ENCODE measurements around the gene IZUMO1. TPM values are rescaled to one million over a fixed set of nuclear protein-coding genes. Genes with fewer than 3 reads are reported as not detected.

Gene IZUMO1
- total and polyA plus RNA-seq, 2 of the 13 experiments (the other 11 are each of a cell fraction or from before 2014, with no cell fraction given) = 0.07 to 0.22 TPM

DNA sequence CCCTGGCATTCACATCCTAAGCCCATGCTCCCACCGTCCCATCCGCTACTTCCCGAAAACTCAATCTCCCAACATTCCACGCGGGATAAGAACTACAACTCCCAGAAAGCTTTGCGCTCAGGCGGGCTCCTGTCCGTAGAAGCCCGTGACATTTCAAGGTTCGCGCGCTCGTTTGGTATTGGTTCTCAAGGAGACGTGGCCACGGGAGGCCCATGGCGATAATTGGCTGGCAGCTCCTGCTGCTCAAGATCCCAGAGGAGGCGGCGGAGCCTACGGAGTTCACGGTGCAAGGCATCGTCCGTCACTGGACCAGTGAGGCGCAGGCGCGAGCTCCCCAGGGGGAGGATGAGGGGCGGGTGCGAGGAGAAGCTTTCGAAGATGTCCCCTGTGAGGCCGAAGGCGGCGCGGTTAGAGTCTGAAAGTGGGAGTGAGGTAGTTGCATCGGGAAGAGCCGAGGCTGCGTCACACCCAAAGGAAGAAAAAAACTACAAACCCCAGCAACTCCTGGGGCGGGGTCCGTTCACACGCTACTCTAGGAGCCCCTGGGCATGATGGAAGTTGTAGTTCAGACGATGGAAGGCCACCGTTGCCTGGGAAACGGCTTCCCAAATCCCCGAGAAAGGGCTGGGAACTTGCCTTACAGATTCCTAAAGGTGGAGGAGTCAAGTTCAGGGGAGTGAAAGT lies 26.0 kb downstream of the IZUMO1 start:
- Histone ChIP-seq H3K9me3 (ENCODE audit: low read length) (no peaks in the 10 kb centered on the region), H3K4me2 (ENCODE audit: low read depth, low read length) (peak overlapping the region; percentile 99), H3K79me2 (ENCODE audit: insufficient read depth, low read length) (no peaks in the 10 kb centered on the region), H3K4me3 (replicated peaks in 1 of 3; ENCODE audit: insufficient read depth in 1 of 3, low read depth in 2 of 3, low read length in 3 of 3) (peak overlapping the region; percentile 68 to 85 (median 76); a peak in 5 of 6 replicates), H4K20me1 (ENCODE audit: insufficient read depth, low read length) (no peaks in the 10 kb centered on the region), H2AFZ (ENCODE audit: low read length) (peak overlapping the region; percentile 22), H3K27me3 (ENCODE audit: control insufficient read depth in 1 of 2, insufficient read depth in 2 of 2, low read length in 2 of 2) (no peaks in the 10 kb centered on the region; a peak in 1 of 5 replicates), H3K36me3 (replicated peaks in 1 of 2; ENCODE audit: control insufficient read depth in 1 of 2, insufficient read depth in 2 of 2, low read length in 2 of 2) (no peaks in the 10 kb centered on the region), H3K4me1 (ENCODE audit: insufficient read depth, low read length) (peaks cover 61% of the 10 kb centered on the region), H3K9ac (ENCODE audit: insufficient read depth, low read depth, low read length) (peak overlapping the region; percentile 81), H3K27ac (ENCODE audit: extremely low read length, insufficient read depth, low read length) (peak overlapping the region; percentile 74)
- DNase-seq (ENCODE audit: low spot score) = peak; percentile 98
- in situ Hi-C loops (cut with HindIII; ENCODE audit: extremely low pct_ligation_motif_present, low pct_unique_long_range_greater_than_20kb) (no loop called here), intact Hi-C loops (cut with micrococcal nuclease; ENCODE audit: unreplicated experiment) (no loop called here)
- peak; percentile 83 for ATAC-seq
- CTCF ChIA-PET (ENCODE audit: low intra/inter-chr PET ratio, low total read pairs) = no interaction called here
- under 1% methylated on average over 29 of the region's 42 CpGs for WGBS (ENCODE audit: low lambda C conversion rate)
- POLR2A ChIA-PET = interaction anchor here (0.7 to 1.4 kb wide), 10 partner anchors 9 to 151 kb away, joined by 3 to 13 read pairs (median 5); partner anchors contain the start of genes CA11, FUT2, PPP1R15A and RPL18
- peak; percentile 99 for FAIRE-seq
- no TSS peak for BruUV-seq (replicated peaks)
- TF ChIP-seq SALL2 (CRISPR knock-in tag; IDR thresholded peaks at IDR 0.05) (no peak), ZNF597 (CRISPR knock-in tag; IDR thresholded peaks at IDR 0.05) (no peak), ZNF136 (CRISPR knock-in tag; IDR thresholded peaks at IDR 0.05; ENCODE audit: low read depth) (0 out of 2 replicates have a peak, but pooled peaks have one; percentile 59), IRF2 (CRISPR knock-in tag; IDR thresholded peaks at IDR 0.05) (peak; percentile 72; the same call in 1 of the 2 replicates), ZNF556 (CRISPR knock-in tag; IDR thresholded peaks at IDR 0.05; ENCODE audit: borderline replicate concordance) (peak; percentile 37; the same call in 1 of the 2 replicates), ZNF20 (CRISPR knock-in tag; IDR thresholded peaks at IDR 0.05) (no peak), ETV6 (CRISPR knock-in tag; conservative IDR thresholded peaks at IDR 0.05) (no peak), SRSF9 (IDR thresholded peaks at IDR 0.05; ENCODE audit: borderline replicate concordance, insufficient read depth, low read depth, low read length, poor library complexity, severe bottlenecking) (no peak), GABPA (IDR thresholded peaks at IDR 0.05; ENCODE audit: low read depth, low read length) (no peak), GABPA (CRISPR knock-in tag; IDR thresholded peaks at IDR 0.05; ENCODE audit: low read depth) (peak; percentile 78), ZBTB42 (CRISPR knock-in tag; IDR thresholded peaks at IDR 0.05) (no peak), REXO4 (CRISPR knock-in tag; IDR thresholded peaks at IDR 0.05; ENCODE audit: borderline replicate concordance) (no peak), ZNF460 (CRISPR knock-in tag; IDR thresholded peaks at IDR 0.05; ENCODE audit: borderline replicate concordance) (no peak), FOSL1 (CRISPR knock-in tag; IDR thresholded peaks at IDR 0.05; ENCODE audit: borderline replicate concordance) (no peak), ZNF264 (CRISPR knock-in tag; IDR thresholded peaks at IDR 0.05) (no peak), ZNF781 (CRISPR knock-in tag; IDR thresholded peaks at IDR 0.05; ENCODE audit: borderline replicate concordance, not compliant biosample characterization) (no peak), ZNF431 (CRISPR knock-in tag; IDR thresholded peaks at IDR 0.05; ENCODE audit: borderline replicate concordance, low read depth) (no peak), ZNF234 (CRISPR knock-in tag; conservative IDR thresholded peaks at IDR 0.05) (no peak)
- TF ChIP-seq, protein P1, sequence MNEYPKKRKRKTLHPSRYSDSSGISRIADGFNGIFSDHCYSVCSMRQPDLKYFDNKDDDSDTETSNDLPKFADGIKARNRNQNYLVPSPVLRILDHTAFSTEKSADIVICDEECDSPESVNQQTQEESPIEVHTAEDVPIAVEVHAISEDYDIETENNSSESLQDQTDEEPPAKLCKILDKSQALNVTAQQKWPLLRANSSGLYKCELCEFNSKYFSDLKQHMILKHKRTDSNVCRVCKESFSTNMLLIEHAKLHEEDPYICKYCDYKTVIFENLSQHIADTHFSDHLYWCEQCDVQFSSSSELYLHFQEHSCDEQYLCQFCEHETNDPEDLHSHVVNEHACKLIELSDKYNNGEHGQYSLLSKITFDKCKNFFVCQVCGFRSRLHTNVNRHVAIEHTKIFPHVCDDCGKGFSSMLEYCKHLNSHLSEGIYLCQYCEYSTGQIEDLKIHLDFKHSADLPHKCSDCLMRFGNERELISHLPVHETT (CRISPR knock-in tag; conservative IDR thresholded peaks at IDR 0.05) = no peak
- TF ChIP-seq, protein P2, sequence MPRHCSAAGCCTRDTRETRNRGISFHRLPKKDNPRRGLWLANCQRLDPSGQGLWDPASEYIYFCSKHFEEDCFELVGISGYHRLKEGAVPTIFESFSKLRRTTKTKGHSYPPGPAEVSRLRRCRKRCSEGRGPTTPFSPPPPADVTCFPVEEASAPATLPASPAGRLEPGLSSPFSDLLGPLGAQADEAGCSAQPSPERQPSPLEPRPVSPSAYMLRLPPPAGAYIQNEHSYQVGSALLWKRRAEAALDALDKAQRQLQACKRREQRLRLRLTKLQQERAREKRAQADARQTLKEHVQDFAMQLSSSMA (CRISPR knock-in tag; IDR thresholded peaks at IDR 0.05) = no peak
- TF ChIP-seq, protein P3, sequence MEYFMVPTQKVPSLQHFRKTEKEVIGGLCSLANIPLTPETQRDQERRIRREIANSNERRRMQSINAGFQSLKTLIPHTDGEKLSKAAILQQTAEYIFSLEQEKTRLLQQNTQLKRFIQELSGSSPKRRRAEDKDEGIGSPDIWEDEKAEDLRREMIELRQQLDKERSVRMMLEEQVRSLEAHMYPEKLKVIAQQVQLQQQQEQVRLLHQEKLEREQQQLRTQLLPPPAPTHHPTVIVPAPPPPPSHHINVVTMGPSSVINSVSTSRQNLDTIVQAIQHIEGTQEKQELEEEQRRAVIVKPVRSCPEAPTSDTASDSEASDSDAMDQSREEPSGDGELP (IDR thresholded peaks at IDR 0.05; ENCODE audit: borderline replicate concordance, low read depth) = no peak

All from HepG2 (cell line).